ENCODE data around the gene ANO6. TPM values are rescaled to one million over a fixed set of nuclear protein-coding genes. Genes with fewer than 3 reads are reported as not detected.

Gene ANO6
- total RNA-seq, 1 experiment from 2014 or later: 46.8 TPM

GRCh38 chr12:45216230-45216982 is 511 bp downstream of the ANO6 start (continued):
- TF ChIP-seq MYBL2 (CRISPR knock-in tag; IDR thresholded peaks at IDR 0.05): peak; percentile 20; the same call in 1 of the 2 replicates
- TF ChIP-seq STAT6 (CRISPR knock-in tag; conservative IDR thresholded peaks at IDR 0.05; ENCODE audit: low read depth): no peak
- TF ChIP-seq NR2C2 (CRISPR knock-in tag; IDR thresholded peaks at IDR 0.05): no peak
- TF ChIP-seq ARID4B (CRISPR knock-in tag; IDR thresholded peaks at IDR 0.05; ENCODE audit: borderline replicate concordance): peak; percentile 57; the same call in 1 of the 2 replicates
- TF ChIP-seq ATF3 (CRISPR knock-in tag; conservative IDR thresholded peaks at IDR 0.05): no peak
- TF ChIP-seq TP53 (CRISPR knock-in tag; IDR thresholded peaks at IDR 0.05): no peak
- no peak; the same call in 1 of the 2 replicates for TF ChIP-seq ESRRA (CRISPR knock-in tag; IDR thresholded peaks at IDR 0.05; ENCODE audit: borderline replicate concordance)
- TF ChIP-seq RELA (CRISPR knock-in tag; IDR thresholded peaks at IDR 0.05; ENCODE audit: borderline replicate concordance): no peak
- no peak for TF ChIP-seq CBFB (CRISPR knock-in tag; IDR thresholded peaks at IDR 0.05; ENCODE audit: low read depth)

- Mint-ChIP-seq H3K36me3 (peaks cover 5% of the 10 kb centered on the region), H3K9me3 (peaks cover 5% of the 10 kb centered on the region; the same call in 1 of the 2 replicates), H3K27ac (peak overlapping the region; percentile 87), H3K4me1 (peaks cover 63% of the 10 kb centered on the region), H3K4me3 (peak overlapping the region; percentile 100), H3K27me3 (ENCODE audit: low read depth) (no peaks in the 10 kb centered on the region; the same call in 1 of the 2 replicates)
- CTCF ChIA-PET: interaction anchor here (1.1 to 1.9 kb wide), 3 partner anchors 16 to 172 kb away, joined by 3 to 9 read pairs (median 6); no protein-coding TSS in a partner anchor
- POLR2A ChIA-PET: interaction anchor here (0.5 to 1.0 kb wide), 2 partner anchors 9 to 16 kb away, joined by 3 to 6 read pairs; no protein-coding TSS in a partner anchor
- ATAC-seq (no peak), DNase-seq (ENCODE audit: low spot score) (no peak)
- TF ChIP-seq ZBTB43 (CRISPR knock-in tag; IDR thresholded peaks at IDR 0.05) (no peak), TEAD1 (CRISPR knock-in tag; IDR thresholded peaks at IDR 0.05) (no peak)
These were observed 1.1 kb downstream of the ANO6 start for GRCh38 chr12:45216983-45217485.

- peaks cover 10% of the 10 kb centered on the region for H3K9me3 Mint-ChIP-seq
- H3K36me3 Mint-ChIP-seq: peaks cover 5% of the 10 kb centered on the region
- DNase-seq (ENCODE audit: low spot score) (no peak), ATAC-seq (no peak)
- H3K4me3 Mint-ChIP-seq: peak overlapping the region; percentile 100
- H3K4me1 Mint-ChIP-seq: peaks cover 65% of the 10 kb centered on the region
- peak overlapping the region; percentile 64; the same call in 1 of the 2 replicates for H3K27ac Mint-ChIP-seq
- POLR2A ChIA-PET: no interaction called here
- H3K27me3 Mint-ChIP-seq (ENCODE audit: low read depth): no peaks in the 10 kb centered on the region; the same call in 1 of the 2 replicates
- CTCF ChIA-PET: interaction anchor here (1.5 to 1.9 kb wide), 2 partner anchors 27 to 171 kb away, joined by 3 to 9 read pairs; no protein-coding TSS in a partner anchor
- TF ChIP-seq NFYB (CRISPR knock-in tag; conservative IDR thresholded peaks at IDR 0.05; ENCODE audit: low read depth) (no peak), SOX15 (CRISPR knock-in tag; IDR thresholded peaks at IDR 0.05) (no peak), FOXK1 (CRISPR knock-in tag; IDR thresholded peaks at IDR 0.05) (no peak), ATF3 (CRISPR knock-in tag; conservative IDR thresholded peaks at IDR 0.05) (no peak), CREM (CRISPR knock-in tag; IDR thresholded peaks at IDR 0.05) (no peak), ATF2 (CRISPR knock-in tag; IDR thresholded peaks at IDR 0.05; ENCODE audit: borderline replicate concordance, low read depth) (no peak), CBFB (CRISPR knock-in tag; IDR thresholded peaks at IDR 0.05; ENCODE audit: low read depth) (no peak), MXD4 (CRISPR knock-in tag; IDR thresholded peaks at IDR 0.05; ENCODE audit: borderline replicate concordance) (no peak), ZNF512 (CRISPR knock-in tag; IDR thresholded peaks at IDR 0.05; ENCODE audit: borderline replicate concordance) (no peak), NR2C2 (CRISPR knock-in tag; IDR thresholded peaks at IDR 0.05) (no peak)
These were observed 2.0 kb downstream of the ANO6 start for GRCh38 chr12:45217846-45218245.

Data from WTC11 (cell line).